SU-DHL-6 (cell line): Measurements from ENCODE around the gene FAM32A.

ENCODE experiments used
- H2AFZ ChIP-seq: fragments of 200-600 bp; sonication (generic); 2 replicates; pipeline ENCODE4 v1.6.1; 2014; ENCODE audit warnings: low read depth, mild to moderate bottlenecking, moderate library complexity, mixed read lengths, antibody characterized with exemption, low read length; ENCODE audit not compliant: severe bottlenecking
- H3F3A ChIP-seq: fragments of 200-600 bp; shearing (Covaris generic); 2 replicates; pipeline ENCODE4 v1.6.0; 2016; ENCODE audit warnings: antibody characterized with exemption, mild to moderate bottlenecking; ENCODE audit not compliant: insufficient read depth
- H3K27ac ChIP-seq: fragments of 200-600 bp; sonication (generic); 2 replicates; pipeline ENCODE4 v1.5.1; 2016; ENCODE audit warnings: low read depth, mild to moderate bottlenecking, low read length, moderate library complexity, mixed read lengths
- H3K27me3 ChIP-seq: fragments of 200-600 bp; sonication (generic), shearing (Covaris generic); 2 replicates; pipeline ENCODE4 v1.6.0; 2014; ENCODE audit warnings: mild to moderate bottlenecking, low read length
- H3K36me3 ChIP-seq: fragments of 200-600 bp; sonication (generic); 2 replicates; pipeline ENCODE4 v1.6.1; 2014; ENCODE audit warnings: mild to moderate bottlenecking, low read length, mixed read lengths
- H3K4me2 ChIP-seq: fragments of 300-600, 200-600 bp; shearing (Covaris generic), sonication (generic); 2 replicates; pipeline ENCODE4 v1.6.0; 2014; ENCODE audit warnings: low read length, low read depth, mild to moderate bottlenecking; ENCODE audit not compliant: poor library complexity, severe bottlenecking
- H3K4me3 ChIP-seq: fragments of 200-600 bp; sonication (generic); 2 replicates; pipeline ENCODE4 v1.5.1; 2014; ENCODE audit warnings: antibody characterized with exemption, low read length, mild to moderate bottlenecking, mixed read lengths; ENCODE audit not compliant: insufficient read depth, poor library complexity, severe bottlenecking
- H3K79me2 ChIP-seq: fragments of 200-600 bp; sonication (generic); 2 replicates; pipeline ENCODE4 v1.6.1; 2014; ENCODE audit warnings: mild to moderate bottlenecking, low read length, moderate library complexity; ENCODE audit not compliant: insufficient read depth
- H3K9ac ChIP-seq: fragments of 200-600 bp; sonication (generic); 2 replicates; pipeline ENCODE4 v1.7.0; 2014; ENCODE audit warnings: mild to moderate bottlenecking, low read length
- H3K9me2 ChIP-seq: fragments of 200-600 bp; sonication (generic); replicated peaks from 2 replicates; pipeline ENCODE4 v1.6.1; 2014; ENCODE audit warnings: low read length; ENCODE audit not compliant: insufficient read depth
- H3K9me3 ChIP-seq: fragments of 200-600 bp; sonication (generic); 2 replicates; pipeline ENCODE4 v1.6.1; 2014; ENCODE audit warnings: low read length, mixed read lengths; ENCODE audit not compliant: insufficient read depth
- H4K20me1 ChIP-seq: fragments of 200-600 bp; sonication (generic); 2 replicates; pipeline ENCODE4 v1.6.1; 2014; ENCODE audit warnings: low read depth, mild to moderate bottlenecking, antibody characterized with exemption, low read length, moderate library complexity, mixed read lengths
- EZH2phosphoT487 ChIP-seq: fragments of 200-600 bp; sonication (generic), shearing (Covaris generic); conservative IDR thresholded peaks from 2 replicates; pipeline ENCODE4 v1.6.1; 2018; ENCODE audit warnings: mild to moderate bottlenecking, antibody characterized with exemption, low read length, moderate library complexity, mixed read lengths
- TF ChIP-seq, protein P1 (sequence below): fragments of 200-600 bp; sonication (generic); IDR thresholded peaks from one replicate; pipeline ENCODE4 v1.5.1; 2017; ENCODE audit warnings: antibody characterized with exemption, mild to moderate bottlenecking, low read length, moderate library complexity; ENCODE audit not compliant: insufficient read depth, poor library complexity, severe bottlenecking

Gene FAM32A

DNA sequence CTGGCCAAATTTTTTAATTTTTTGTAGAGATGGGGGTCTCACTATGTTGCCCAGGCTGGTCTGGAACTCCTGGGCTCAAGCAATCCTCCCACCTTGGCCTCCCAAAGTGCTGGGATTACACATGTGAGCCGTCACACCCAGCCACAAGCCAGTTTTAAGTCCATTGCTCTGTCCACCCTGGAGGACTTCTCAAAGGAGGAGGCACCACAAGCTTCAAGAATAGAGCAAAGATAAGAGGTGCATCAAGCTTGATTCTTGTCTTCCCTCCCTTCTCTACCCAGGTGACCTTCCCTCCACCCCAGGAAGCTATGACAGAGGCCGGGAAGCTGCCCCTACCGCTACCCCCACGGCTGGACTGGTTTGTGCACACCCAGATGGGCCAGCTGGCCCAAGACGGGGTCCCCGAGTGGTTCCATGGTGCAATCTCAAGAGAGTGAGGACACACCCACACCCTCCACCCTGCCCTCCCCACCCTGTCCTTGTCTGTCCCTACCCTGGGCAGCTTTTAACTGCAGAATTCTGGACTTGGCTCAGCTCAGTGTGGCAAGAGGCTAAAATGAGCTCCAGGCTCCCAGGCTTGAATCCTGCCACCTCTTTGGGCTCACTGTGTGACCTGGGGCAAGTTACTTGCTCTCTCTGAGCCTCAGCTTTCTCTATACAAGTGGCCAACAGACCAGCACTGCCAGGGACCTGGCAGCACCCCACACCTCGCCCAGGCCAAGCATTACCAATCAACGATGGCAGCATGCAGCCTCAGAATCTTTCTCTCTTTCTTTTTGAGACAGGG lies 36.6 kb upstream of the FAM32A start:
- H2AFZ ChIP-seq: no peak overlapping the region
- no peaks in the 10 kb centered on the region for H3K9me2 ChIP-seq
- H3K9me3 ChIP-seq: no peaks in the 10 kb centered on the region
- peaks cover 45% of the 10 kb centered on the region for H3K79me2 ChIP-seq
- peaks cover 12% of the 10 kb centered on the region for H3K36me3 ChIP-seq
- H3K4me3 ChIP-seq: no peak overlapping the region
- TF ChIP-seq, protein P1, sequence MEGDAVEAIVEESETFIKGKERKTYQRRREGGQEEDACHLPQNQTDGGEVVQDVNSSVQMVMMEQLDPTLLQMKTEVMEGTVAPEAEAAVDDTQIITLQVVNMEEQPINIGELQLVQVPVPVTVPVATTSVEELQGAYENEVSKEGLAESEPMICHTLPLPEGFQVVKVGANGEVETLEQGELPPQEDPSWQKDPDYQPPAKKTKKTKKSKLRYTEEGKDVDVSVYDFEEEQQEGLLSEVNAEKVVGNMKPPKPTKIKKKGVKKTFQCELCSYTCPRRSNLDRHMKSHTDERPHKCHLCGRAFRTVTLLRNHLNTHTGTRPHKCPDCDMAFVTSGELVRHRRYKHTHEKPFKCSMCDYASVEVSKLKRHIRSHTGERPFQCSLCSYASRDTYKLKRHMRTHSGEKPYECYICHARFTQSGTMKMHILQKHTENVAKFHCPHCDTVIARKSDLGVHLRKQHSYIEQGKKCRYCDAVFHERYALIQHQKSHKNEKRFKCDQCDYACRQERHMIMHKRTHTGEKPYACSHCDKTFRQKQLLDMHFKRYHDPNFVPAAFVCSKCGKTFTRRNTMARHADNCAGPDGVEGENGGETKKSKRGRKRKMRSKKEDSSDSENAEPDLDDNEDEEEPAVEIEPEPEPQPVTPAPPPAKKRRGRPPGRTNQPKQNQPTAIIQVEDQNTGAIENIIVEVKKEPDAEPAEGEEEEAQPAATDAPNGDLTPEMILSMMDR: no peak
- TF ChIP-seq EZH2phosphoT487: no peak
- H3F3A ChIP-seq: peaks cover 37% of the 10 kb centered on the region
- H3K4me2 ChIP-seq: peak overlapping the region; percentile 4
- H4K20me1 ChIP-seq: no peaks in the 10 kb centered on the region
- H3K27me3 ChIP-seq: no peaks in the 10 kb centered on the region
- H3K9ac ChIP-seq: no peak overlapping the region; the same call in 1 of the 2 replicates
- peak overlapping the region; percentile 74 for H3K27ac ChIP-seq

DNA sequence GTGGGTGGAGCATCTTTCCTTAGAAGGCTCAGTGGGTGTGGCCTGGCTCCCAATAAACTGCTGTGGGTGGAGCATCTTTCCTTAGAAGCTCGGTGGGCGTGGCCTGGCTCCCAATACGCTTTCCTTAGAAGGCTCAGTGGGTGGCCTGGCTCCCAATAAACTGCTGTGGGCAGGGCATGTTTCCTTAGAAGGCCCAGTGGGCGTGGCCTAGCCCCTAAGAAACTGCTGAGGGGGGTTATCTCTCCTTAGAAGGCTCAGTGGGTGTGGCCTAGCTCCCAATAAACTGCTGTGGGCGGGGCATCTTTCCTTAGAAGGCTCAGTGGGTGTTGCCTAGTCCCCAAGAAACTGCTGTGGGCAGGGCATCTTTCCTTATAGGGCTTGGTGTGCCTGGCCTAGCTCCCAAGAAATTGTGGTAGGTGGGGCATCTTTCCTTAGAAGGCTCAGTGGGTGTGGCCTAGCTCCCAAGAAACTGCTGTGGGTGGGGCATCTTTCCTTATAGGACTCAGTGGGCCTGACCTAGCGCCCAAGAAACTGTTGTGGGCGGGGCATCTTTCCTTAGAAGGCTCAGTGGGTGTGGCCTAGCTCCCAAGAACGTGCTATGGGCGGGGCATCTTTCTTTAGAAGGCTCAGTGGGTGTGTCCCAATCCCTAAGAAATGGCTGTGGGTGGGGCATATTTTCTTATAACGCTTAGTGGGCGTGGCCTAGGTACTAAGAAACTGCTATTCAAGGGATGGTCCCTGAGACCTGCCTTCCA lies 31.5 kb upstream of the FAM32A start:
- no peaks in the 10 kb centered on the region for H4K20me1 ChIP-seq
- no peaks in the 10 kb centered on the region for H3K9me3 ChIP-seq
- no peaks in the 10 kb centered on the region for H3K9me2 ChIP-seq
- TF ChIP-seq EZH2phosphoT487: no peak
- TF ChIP-seq, protein P1: no peak
- no peak overlapping the region for H3K4me2 ChIP-seq
- H3K79me2 ChIP-seq: 0 out of 2 replicates have a peak, but pooled peaks cover 3% of the 10 kb centered on the region
- H3K27ac ChIP-seq: no peak overlapping the region
- H3K36me3 ChIP-seq: peaks cover 32% of the 10 kb centered on the region
- H2AFZ ChIP-seq: no peak overlapping the region
- no peaks in the 10 kb centered on the region for H3K27me3 ChIP-seq
- H3K4me3 ChIP-seq: no peak overlapping the region
- H3K9ac ChIP-seq: no peak overlapping the region
- H3F3A ChIP-seq: peaks cover 30% of the 10 kb centered on the region

DNA sequence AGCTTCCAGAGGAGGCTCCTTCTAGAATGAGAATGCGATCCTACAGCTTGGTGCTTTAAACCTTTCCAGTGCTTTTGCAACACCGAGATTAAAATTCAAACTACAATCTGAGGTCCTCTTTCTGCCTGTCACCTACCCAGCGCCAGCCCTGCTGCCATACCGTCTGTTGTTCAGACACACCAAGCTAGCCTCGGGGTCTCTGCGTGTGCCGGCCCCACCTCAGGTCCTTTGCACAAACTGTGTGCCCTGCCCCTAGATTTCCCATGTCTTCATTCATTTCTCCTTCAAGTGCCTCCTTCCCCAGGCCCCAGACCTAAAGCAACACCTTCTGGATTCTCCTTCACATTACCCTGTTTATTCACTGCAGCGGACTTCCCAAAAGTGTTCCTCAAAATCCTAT lies 30.7 kb upstream of the FAM32A start:
- H3K4me3 ChIP-seq: no peak overlapping the region
- H3K4me2 ChIP-seq: peak overlapping the region; percentile 15
- no peak overlapping the region for H3K9ac ChIP-seq

More for the DNA sequence above, 30.7 kb upstream of the FAM32A start:
- H3K9me2 ChIP-seq: no peaks in the 10 kb centered on the region
- peak overlapping the region; percentile 79 for H3K27ac ChIP-seq
- no peak for TF ChIP-seq EZH2phosphoT487
- H3F3A ChIP-seq: peaks cover 31% of the 10 kb centered on the region
- no peaks in the 10 kb centered on the region for H3K9me3 ChIP-seq
- no peaks in the 10 kb centered on the region for H3K27me3 ChIP-seq
- H4K20me1 ChIP-seq: no peaks in the 10 kb centered on the region
- H3K79me2 ChIP-seq: 0 out of 2 replicates have a peak, but pooled peaks cover under 1% of the 10 kb centered on the region
- H2AFZ ChIP-seq: no peak overlapping the region
- peaks cover 32% of the 10 kb centered on the region for H3K36me3 ChIP-seq
